Subcutaneous abdominal adipose tissue (tissue), 5 donors: ENCODE measurements around the gene GARRE1.

Source experiments
- H3K27ac ChIP-seq: one replicate; pipeline ENCODE4 v1.7.0; 2013; ENCODE audit warnings: low read depth, mild to moderate bottlenecking, inconsistent platforms, low read length, moderate library complexity
- H3K27me3 ChIP-seq, 5 donors: one replicate each; pipeline ENCODE4 v1.7.0; 2013; ENCODE audit warnings: low read length in 5 of 5, inconsistent platforms in 1 of 5; ENCODE audit not compliant: control insufficient read depth in 5 of 5, insufficient read depth in 4 of 5
- H3K36me3 ChIP-seq, 5 donors: one replicate each; pipeline ENCODE4 v1.7.0; 2013; ENCODE audit warnings: low read length in 5 of 5; ENCODE audit not compliant: control insufficient read depth in 5 of 5, insufficient read depth in 5 of 5
- H3K4me1 ChIP-seq, 5 donors: one replicate each; pipeline ENCODE4 v1.7.0; 2013; ENCODE audit warnings: low read length in 5 of 5, mild to moderate bottlenecking in 3 of 5, moderate library complexity in 1 of 5; ENCODE audit not compliant: control insufficient read depth in 5 of 5, insufficient read depth in 5 of 5
- H3K4me3 ChIP-seq, 5 donors: one replicate each; pipeline ENCODE4 v1.7.0; 2013; ENCODE audit warnings: low read length in 5 of 5, low read depth in 1 of 5
- H3K9ac ChIP-seq, 5 donors: one replicate each; pipeline ENCODE4 v1.7.0; 2013; ENCODE audit warnings: low read length in 5 of 5, mild to moderate bottlenecking in 4 of 5, moderate library complexity in 3 of 5
- H3K9me3 ChIP-seq, 5 donors: one replicate each; pipeline ENCODE4 v1.7.0; 2013; ENCODE audit warnings: low read length in 5 of 5; ENCODE audit not compliant: control insufficient read depth in 5 of 5
- donor health status: healthy.
- donor health status: healthy.
- donor health status: healthy.
- donor health status: healthy.
- donor health status: healthy.

Gene GARRE1

DNA sequence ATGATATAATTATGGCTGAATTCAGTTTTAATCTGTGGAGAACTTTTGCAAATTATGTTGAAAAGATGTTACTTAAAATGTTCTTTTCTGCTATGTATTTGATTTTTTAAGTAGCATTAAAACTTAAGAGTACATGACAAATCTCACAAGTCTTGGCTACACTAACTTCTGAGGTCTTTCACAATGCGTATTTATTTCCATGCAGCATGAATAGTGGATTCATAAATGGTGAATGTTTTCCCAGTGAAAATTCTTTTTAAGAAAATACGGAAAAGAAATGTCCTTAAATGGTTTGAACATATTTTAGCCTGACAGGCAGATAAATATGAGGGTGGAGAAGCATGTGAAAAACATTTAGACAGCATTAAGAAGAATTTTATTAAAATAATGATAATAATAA lies 30.2 kb downstream of the GARRE1 start:
- Histone ChIP-seq H3K9me3 (no peaks in the 10 kb centered on the region), H3K4me3 (no peak overlapping the region), H3K9ac (no peak overlapping the region), H3K27me3 (no peaks in the 10 kb centered on the region), H3K27ac (no peak overlapping the region), H3K36me3 (peaks cover 0 to 11% (median 3%) of the 10 kb centered on the region in 5 donors), H3K4me1 (peaks cover 0 to 27% (median 3%) of the 10 kb centered on the region in 5 donors)

DNA sequence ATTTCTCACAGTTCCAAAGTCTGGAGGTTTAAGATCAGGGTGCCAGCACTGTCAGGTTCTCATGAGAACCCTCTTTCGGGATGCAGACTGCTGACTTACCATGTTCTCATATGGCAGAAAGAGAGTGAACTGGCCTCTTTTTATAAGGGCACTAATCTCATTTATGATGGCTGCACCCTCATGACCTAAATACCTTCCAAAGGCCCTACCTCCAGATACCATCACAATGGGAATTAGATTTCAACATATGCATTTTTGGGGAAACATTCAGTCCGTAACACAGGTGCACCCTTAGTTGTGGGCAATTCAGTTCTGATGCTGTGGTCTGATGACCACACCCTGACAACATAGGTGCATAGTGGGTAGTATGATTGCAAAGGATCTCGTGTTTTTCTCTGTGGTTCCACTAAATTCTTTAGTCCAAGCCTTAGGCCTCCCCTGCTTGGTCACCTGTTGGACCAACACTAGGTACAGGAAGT lies 33.3 kb downstream of the GARRE1 start:
- no peaks in the 10 kb centered on the region for H3K27me3 ChIP-seq
- no peaks in the 10 kb centered on the region for H3K9me3 ChIP-seq
- no peak overlapping the region for H3K9ac ChIP-seq
- no peak overlapping the region for H3K27ac ChIP-seq
- H3K4me1 ChIP-seq: peaks cover 0 to 24% (median 3%) of the 10 kb centered on the region in 5 donors
- peaks cover 0 to 8% (median 3%) of the 10 kb centered on the region in 5 donors for H3K36me3 ChIP-seq
- no peak overlapping the region for H3K4me3 ChIP-seq

GRCh38 chr19:34288381-34288780 lies 34.0 kb downstream of the GARRE1 start:
- H3K27ac ChIP-seq: no peak overlapping the region
- H3K9ac ChIP-seq: no peak overlapping the region
- no peaks in the 10 kb centered on the region for H3K27me3 ChIP-seq
- no peak overlapping the region for H3K4me3 ChIP-seq
- no peaks in the 10 kb centered on the region for H3K9me3 ChIP-seq
- H3K4me1 ChIP-seq: peaks cover 0 to 17% (median 3%) of the 10 kb centered on the region in 5 donors
- H3K36me3 ChIP-seq: peaks cover 0 to 8% (median 3%) of the 10 kb centered on the region in 5 donors

DNA sequence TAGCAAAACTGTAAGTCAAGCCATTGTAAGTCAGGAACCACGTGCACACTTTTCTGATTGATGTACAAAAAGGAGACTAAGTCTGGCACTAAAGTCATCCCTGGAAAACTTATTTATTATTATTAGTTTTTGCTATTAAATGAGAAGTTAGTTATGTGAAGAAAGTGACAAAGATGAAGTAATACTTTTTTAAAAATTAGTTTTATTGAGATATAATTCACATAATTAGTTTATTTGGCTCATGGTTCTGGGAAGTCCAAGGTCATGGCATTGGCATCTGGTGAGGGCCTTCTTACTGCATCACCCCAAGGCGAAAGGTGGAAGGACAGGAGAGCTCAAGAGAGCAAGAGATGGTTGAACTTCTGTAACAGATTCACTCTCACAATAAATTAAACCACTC lies 36.9 kb downstream of the GARRE1 start:
- Histone ChIP-seq H3K36me3 (peaks cover 0 to 8% (median under 1%) of the 10 kb centered on the region in 5 donors), H3K4me3 (no peak overlapping the region), H3K27me3 (no peaks in the 10 kb centered on the region), H3K9ac (no peak overlapping the region), H3K27ac (no peak overlapping the region), H3K4me1 (peaks cover 0 to 15% (median 0%) of the 10 kb centered on the region in 5 donors), H3K9me3 (no peaks in the 10 kb centered on the region)

DNA sequence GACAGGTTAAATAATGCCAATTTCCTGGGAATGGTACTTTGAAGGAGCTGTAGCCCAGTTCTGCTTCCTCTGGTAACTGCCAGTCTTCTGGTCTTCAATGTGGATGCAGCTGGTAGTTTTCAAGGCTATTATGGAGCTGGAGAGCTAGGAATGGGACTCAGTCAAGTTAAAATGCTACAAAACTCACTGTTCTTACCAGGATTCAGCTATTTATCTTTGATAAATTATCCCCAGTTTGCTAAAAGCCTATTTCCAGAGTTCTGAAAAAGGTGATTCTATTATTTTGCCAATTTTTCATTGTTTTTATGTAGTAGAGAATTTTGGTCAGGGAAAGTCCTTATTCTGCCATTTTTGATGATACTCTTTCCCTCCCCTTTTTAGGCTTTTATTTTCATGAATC lies 40.7 kb downstream of the GARRE1 start:
- Histone ChIP-seq H3K4me1 (peaks cover 0 to 9% (median 0%) of the 10 kb centered on the region in 5 donors), H3K9me3 (no peaks in the 10 kb centered on the region), H3K9ac (no peak overlapping the region), H3K27me3 (no peaks in the 10 kb centered on the region), H3K27ac (no peak overlapping the region), H3K4me3 (no peak overlapping the region), H3K36me3 (peaks cover under 1 to 8% (median 6%) of the 10 kb centered on the region in 5 donors)

GRCh38 chr19:34298891-34299520 lies 44.7 kb downstream of the GARRE1 start:
- Histone ChIP-seq H3K36me3 (peaks cover 10 to 25% (median 15%) of the 10 kb centered on the region in 5 donors), H3K9me3 (no peaks in the 10 kb centered on the region), H3K4me3 (no peak overlapping the region), H3K27ac (no peak overlapping the region), H3K4me1 (peaks cover 0 to 9% (median 0%) of the 10 kb centered on the region in 5 donors), H3K27me3 (no peaks in the 10 kb centered on the region), H3K9ac (no peak overlapping the region)

DNA sequence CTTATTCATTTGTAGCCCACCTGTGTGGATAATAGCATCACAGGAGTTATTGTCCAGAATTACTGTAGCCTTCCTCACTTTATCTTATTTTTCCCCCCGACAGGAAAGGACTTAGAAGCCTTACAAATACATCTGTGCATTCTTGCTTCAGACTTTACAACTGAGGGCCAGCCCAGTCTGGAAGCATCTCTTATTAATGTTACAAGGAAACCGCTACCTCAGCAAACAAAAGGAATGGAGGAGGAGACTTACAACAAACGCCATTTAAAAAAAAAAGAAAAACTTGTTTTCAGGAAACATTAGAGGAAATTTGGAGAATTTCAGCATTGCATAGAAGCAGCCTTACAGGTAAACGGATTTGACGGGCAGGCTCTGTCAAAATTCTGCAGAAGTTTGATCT lies 45.2 kb downstream of the GARRE1 start:
- peaks cover 10 to 25% (median 15%) of the 10 kb centered on the region in 5 donors for H3K36me3 ChIP-seq
- H3K27ac ChIP-seq: no peak overlapping the region
- no peaks in the 10 kb centered on the region for H3K27me3 ChIP-seq
- no peak overlapping the region for H3K9ac ChIP-seq
- H3K4me1 ChIP-seq: peaks cover 0 to 9% (median 0%) of the 10 kb centered on the region in 5 donors
- H3K4me3 ChIP-seq: no peak overlapping the region
- H3K9me3 ChIP-seq: no peaks in the 10 kb centered on the region

GRCh38 chr19:34300380-34300779 lies 46.0 kb downstream of the GARRE1 start:
- Histone ChIP-seq H3K27ac (no peak overlapping the region), H3K9me3 (no peaks in the 10 kb centered on the region), H3K9ac (no peak overlapping the region), H3K4me3 (no peak overlapping the region), H3K36me3 (peaks cover 10 to 25% (median 15%) of the 10 kb centered on the region in 5 donors), H3K27me3 (no peaks in the 10 kb centered on the region), H3K4me1 (peaks cover 2 to 13% (median 4%) of the 10 kb centered on the region in 5 donors)

DNA sequence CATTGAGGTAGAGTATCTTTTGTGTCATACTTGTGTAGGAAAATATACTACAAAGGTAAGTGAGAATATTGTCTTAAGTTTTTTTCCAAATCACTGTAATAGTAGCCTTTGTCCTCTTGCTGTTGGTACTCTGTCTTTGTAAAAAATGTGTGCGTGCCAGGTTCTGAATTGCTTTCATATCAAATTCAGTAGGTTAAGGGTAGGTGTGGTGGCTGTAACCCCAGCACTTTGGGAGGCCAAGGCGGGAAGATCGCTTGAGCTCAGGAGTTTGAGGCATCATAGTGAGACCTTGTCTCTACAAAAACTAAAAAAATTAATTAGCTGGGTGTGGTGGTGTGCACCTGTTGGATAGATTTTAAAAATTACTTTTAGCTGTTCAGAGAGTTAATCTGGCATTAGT lies 46.6 kb downstream of the GARRE1 start:
- H3K4me1 ChIP-seq: peaks cover 6 to 19% (median 10%) of the 10 kb centered on the region in 5 donors
- H3K4me3 ChIP-seq: no peak overlapping the region
- H3K36me3 ChIP-seq: peaks cover 10 to 25% (median 15%) of the 10 kb centered on the region in 5 donors
- no peaks in the 10 kb centered on the region for H3K9me3 ChIP-seq
- H3K27ac ChIP-seq: no peak overlapping the region
- no peak overlapping the region for H3K9ac ChIP-seq
- H3K27me3 ChIP-seq: no peaks in the 10 kb centered on the region
